Liver (tissue), 2 donors: Measurements from ENCODE around the gene PTPRN2.

Experiments used
- TF ChIP-seq, protein P1 (sequence below): fragments of 150-350 bp; IDR thresholded peaks from 2 replicates; pipeline ENCODE4 v1.5.1; 2017; ENCODE audit warnings: improper control_type of control experiment, low read depth, low read length; ENCODE audit not compliant: missing input control
- TF ChIP-seq, protein P2 (sequence below): IDR thresholded peaks from 2 replicates; pipeline ENCODE4 v1.6.1; 2016; ENCODE audit warnings: antibody characterized with exemption
- donor health status: healthy.

DNA sequence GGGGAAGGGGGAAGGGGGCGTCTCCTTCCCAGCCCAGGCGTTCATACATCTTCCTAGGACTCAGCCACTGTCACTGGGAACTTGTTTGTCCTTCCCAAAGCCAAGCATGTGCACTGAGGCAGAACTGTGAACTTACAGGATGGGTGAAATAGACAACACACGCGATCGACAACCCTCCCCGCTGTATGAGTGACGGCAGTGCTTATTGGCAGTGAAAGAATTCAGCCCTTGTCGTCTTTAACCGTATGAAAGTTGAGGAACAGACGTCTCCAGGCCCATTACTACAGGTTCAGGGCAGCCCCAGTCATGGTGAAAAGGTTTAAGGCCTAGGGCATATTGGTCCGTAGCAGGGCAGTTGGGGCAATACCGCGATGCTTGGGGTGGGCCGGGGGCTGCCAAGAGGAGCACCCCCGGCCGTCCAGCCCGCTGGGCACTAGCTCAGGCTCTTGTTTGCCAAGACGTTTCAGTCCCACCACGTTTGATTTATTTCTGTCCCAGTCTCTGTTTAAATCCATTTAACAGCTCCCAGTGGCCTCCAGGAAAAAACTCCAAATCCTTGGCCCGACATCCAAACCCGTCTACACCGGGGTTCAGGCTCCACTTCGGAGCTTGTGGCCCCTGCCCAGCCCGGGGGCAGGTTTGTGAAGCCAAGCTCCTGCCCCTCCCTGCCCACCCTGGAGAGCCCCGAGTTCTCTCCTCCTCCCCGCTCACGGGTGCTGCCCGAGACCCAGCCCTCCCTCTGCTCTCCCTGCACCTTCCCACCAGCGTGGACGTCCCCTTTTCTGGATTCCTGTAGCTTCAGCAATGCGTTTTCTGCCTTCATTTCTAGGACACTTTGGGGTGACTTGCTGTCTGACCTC lies 1091.0 kb downstream of the PTPRN2 start:
- TF ChIP-seq, protein P1, sequence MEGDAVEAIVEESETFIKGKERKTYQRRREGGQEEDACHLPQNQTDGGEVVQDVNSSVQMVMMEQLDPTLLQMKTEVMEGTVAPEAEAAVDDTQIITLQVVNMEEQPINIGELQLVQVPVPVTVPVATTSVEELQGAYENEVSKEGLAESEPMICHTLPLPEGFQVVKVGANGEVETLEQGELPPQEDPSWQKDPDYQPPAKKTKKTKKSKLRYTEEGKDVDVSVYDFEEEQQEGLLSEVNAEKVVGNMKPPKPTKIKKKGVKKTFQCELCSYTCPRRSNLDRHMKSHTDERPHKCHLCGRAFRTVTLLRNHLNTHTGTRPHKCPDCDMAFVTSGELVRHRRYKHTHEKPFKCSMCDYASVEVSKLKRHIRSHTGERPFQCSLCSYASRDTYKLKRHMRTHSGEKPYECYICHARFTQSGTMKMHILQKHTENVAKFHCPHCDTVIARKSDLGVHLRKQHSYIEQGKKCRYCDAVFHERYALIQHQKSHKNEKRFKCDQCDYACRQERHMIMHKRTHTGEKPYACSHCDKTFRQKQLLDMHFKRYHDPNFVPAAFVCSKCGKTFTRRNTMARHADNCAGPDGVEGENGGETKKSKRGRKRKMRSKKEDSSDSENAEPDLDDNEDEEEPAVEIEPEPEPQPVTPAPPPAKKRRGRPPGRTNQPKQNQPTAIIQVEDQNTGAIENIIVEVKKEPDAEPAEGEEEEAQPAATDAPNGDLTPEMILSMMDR, result no peak
- TF ChIP-seq, protein P2, sequence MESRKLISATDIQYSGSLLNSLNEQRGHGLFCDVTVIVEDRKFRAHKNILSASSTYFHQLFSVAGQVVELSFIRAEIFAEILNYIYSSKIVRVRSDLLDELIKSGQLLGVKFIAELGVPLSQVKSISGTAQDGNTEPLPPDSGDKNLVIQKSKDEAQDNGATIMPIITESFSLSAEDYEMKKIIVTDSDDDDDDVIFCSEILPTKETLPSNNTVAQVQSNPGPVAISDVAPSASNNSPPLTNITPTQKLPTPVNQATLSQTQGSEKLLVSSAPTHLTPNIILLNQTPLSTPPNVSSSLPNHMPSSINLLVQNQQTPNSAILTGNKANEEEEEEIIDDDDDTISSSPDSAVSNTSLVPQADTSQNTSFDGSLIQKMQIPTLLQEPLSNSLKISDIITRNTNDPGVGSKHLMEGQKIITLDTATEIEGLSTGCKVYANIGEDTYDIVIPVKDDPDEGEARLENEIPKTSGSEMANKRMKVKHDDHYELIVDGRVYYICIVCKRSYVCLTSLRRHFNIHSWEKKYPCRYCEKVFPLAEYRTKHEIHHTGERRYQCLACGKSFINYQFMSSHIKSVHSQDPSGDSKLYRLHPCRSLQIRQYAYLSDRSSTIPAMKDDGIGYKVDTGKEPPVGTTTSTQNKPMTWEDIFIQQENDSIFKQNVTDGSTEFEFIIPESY, result no peak
